SK-N-SH (cell line): ENCODE results near the gene ERAL1. TPM values are rescaled to one million over a fixed set of nuclear protein-coding genes. Genes with fewer than 3 reads are reported as not detected.

Experiments
- CTCF ChIA-PET: fragments of 300-600, 350-600 bp; formaldehyde crosslinking; extraction: SDS; loops from one replicate; lab custom pipeline; 2021; lab: Yijun Ruan, JAX
- POLR2A ChIA-PET: fragments of 350-600 bp; sonication (Branson Sonifier 250); formaldehyde crosslinking; extraction: SDS; loops from one replicate; lab custom pipeline; 2020; ENCODE audit warnings: antibody characterized with exemption, inconsistent platforms; lab: Yijun Ruan, JAX
- DNase-seq: peaks from one replicate; pipeline ENCODE4 v3.0.0; 2012
- H2AFZ ChIP-seq: fragments of 200-600 bp; sonication (generic); 2 replicates; pipeline ENCODE4 v1.8.1; 2016; ENCODE audit warnings: antibody characterized with exemption, mild to moderate bottlenecking, low read depth
- H3F3A ChIP-seq: fragments of 200-600 bp; sonication (generic); replicated peaks from 2 replicates; pipeline ENCODE3; 2016; ENCODE audit warnings: antibody characterized with exemption, mild to moderate bottlenecking; ENCODE audit not compliant: insufficient read depth
- H3K27ac ChIP-seq, 2 experiments: fragments of 200-500 bp in 1 of 2; fragments of 200-600 bp in 1 of 2; sonication (Bioruptor generic) in 1 of 2; sonication (generic), shearing (Covaris generic) in 1 of 2; 2 replicates each; pipeline versions ENCODE4 v1.5.1 to v1.6.1; 2014 to 2016; ENCODE audit warnings: low read depth in 2 of 2, inconsistent platforms in 1 of 2, low read length in 1 of 2, mild to moderate bottlenecking in 1 of 2, mixed read lengths in 1 of 2
- H3K27me3 ChIP-seq: fragments of 200-600 bp; sonication (generic), shearing (Covaris generic); 2 replicates; pipeline ENCODE4 v1.6.1; 2016; ENCODE audit warnings: mixed run types; ENCODE audit not compliant: insufficient read depth
- H3K36me3 ChIP-seq, 2 experiments: fragments of 200-500 bp in 1 of 2; fragments of 200-600 bp in 1 of 2; sonication (Bioruptor generic) in 1 of 2; sonication (generic) in 1 of 2; replicated peaks in 1 of 2; 2 replicates each; pipeline versions ENCODE3 to v1.5.1; 2014 to 2016; ENCODE audit warnings: low read length in 1 of 2, mild to moderate bottlenecking in 1 of 2; ENCODE audit not compliant: insufficient read depth in 2 of 2, control insufficient read depth in 1 of 2
- H3K4me1 ChIP-seq, 2 experiments: fragments of 200-500 bp in 1 of 2; fragments of 200-600 bp in 1 of 2; sonication (Bioruptor generic) in 1 of 2; sonication (generic), shearing (Covaris generic) in 1 of 2; 2 replicates each; pipeline versions ENCODE4 v1.5.1 to v1.6.1; 2014 to 2016; ENCODE audit warnings: low read depth in 1 of 2, low read length in 1 of 2, mixed run types in 1 of 2; ENCODE audit not compliant: insufficient read depth in 2 of 2, control insufficient read depth in 1 of 2
- H3K4me2 ChIP-seq: fragments of 200-600 bp; sonication (generic), shearing (Covaris generic); 2 replicates; pipeline ENCODE4 v1.6.1; 2017; ENCODE audit warnings: mixed run types
- H3K4me3 ChIP-seq, 2 experiments: fragments of 200-500 bp in 1 of 2; fragments of 200-600 bp in 1 of 2; sonication (Bioruptor generic) in 1 of 2; sonication (generic), shearing (Covaris generic) in 1 of 2; 2 replicates each; pipeline versions ENCODE4 v1.5.1 to v1.8.1; 2014 to 2016; ENCODE audit warnings: low read depth in 2 of 2, inconsistent platforms in 1 of 2, low read length in 1 of 2, mild to moderate bottlenecking in 1 of 2, mixed read lengths in 1 of 2, moderate library complexity in 1 of 2
- H3K79me2 ChIP-seq: fragments of 200-600 bp; sonication (generic); 2 replicates; pipeline ENCODE4 v1.8.1; 2017; ENCODE audit warnings: mild to moderate bottlenecking; ENCODE audit not compliant: insufficient read depth
- H3K9ac ChIP-seq: fragments of 200-600 bp; sonication (generic); 2 replicates; pipeline ENCODE4 v1.6.1; 2017; ENCODE audit warnings: mixed run types
- H3K9me2 ChIP-seq: fragments of 200-600 bp; sonication (generic); 2 replicates; pipeline ENCODE4 v1.6.1; 2017; ENCODE audit warnings: mixed run types
- H3K9me3 ChIP-seq: fragments of 200-600 bp; sonication (generic); 2 replicates; pipeline ENCODE4 v1.6.1; 2017; ENCODE audit warnings: mixed run types, mild to moderate bottlenecking, moderate library complexity
- H4K20me1 ChIP-seq: fragments of 200-600 bp; sonication (generic); 2 replicates; pipeline ENCODE4 v1.6.1; 2017; ENCODE audit warnings: mild to moderate bottlenecking, mixed run types; ENCODE audit not compliant: insufficient read depth
- CHD2 ChIP-seq: fragments of 150-350 bp; IDR thresholded peaks from 2 replicates; pipeline ENCODE4 v1.6.1; 2018; ENCODE audit warnings: low read length; ENCODE audit not compliant: partially characterized antibody
- FOSL2 ChIP-seq: IDR thresholded peaks from 2 replicates; pipeline ENCODE4 v1.4.0; 2012; ENCODE audit warnings: low read depth, mild to moderate bottlenecking, moderate library complexity, borderline replicate concordance
- FOXJ3 ChIP-seq: sonication (generic); formaldehyde crosslinking; IDR thresholded peaks from 2 replicates; pipeline ENCODE4 v1.5.1; 2020; ENCODE audit warnings: mild to moderate bottlenecking, missing genetic modification reagents
- GABPA ChIP-seq: IDR thresholded peaks from 2 replicates; pipeline ENCODE4 v1.4.0; 2012; ENCODE audit warnings: low read depth, mild to moderate bottlenecking
- GATA2 ChIP-seq: sonication (generic); formaldehyde crosslinking; IDR thresholded peaks from 2 replicates; pipeline ENCODE4 v1.5.0; 2020; ENCODE audit warnings: mild to moderate bottlenecking, missing genetic modification reagents
- JUND ChIP-seq: IDR thresholded peaks from 2 replicates; pipeline ENCODE4 v1.4.0; 2012
- MXI1 ChIP-seq: IDR thresholded peaks from 2 replicates; pipeline ENCODE4 v1.6.1; 2012; ENCODE audit warnings: mild to moderate bottlenecking, low read depth, low read length, improper control_type of control experiment
- NFIC ChIP-seq: IDR thresholded peaks from 2 replicates; pipeline ENCODE4 v1.4.0; 2012; ENCODE audit warnings: borderline replicate concordance
- POLR2AphosphoS5 ChIP-seq: IDR thresholded peaks from 2 replicates; pipeline ENCODE4 v1.6.1; 2012; ENCODE audit warnings: low read depth, low read length
- RFX5 ChIP-seq: IDR thresholded peaks from 2 replicates; pipeline ENCODE4 v1.6.1; 2012; ENCODE audit warnings: mild to moderate bottlenecking, improper control_type of control experiment, low read length
- RXRA ChIP-seq: IDR thresholded peaks from 2 replicates; pipeline ENCODE4 v1.4.0; 2012; ENCODE audit warnings: low read depth, mild to moderate bottlenecking, borderline replicate concordance
- SIN3A ChIP-seq: IDR thresholded peaks from 2 replicates; pipeline ENCODE4 v1.6.1; 2012; ENCODE audit warnings: low read depth, mild to moderate bottlenecking, low read length, moderate library complexity, borderline replicate concordance
- SMC3 ChIP-seq: IDR thresholded peaks from 2 replicates; pipeline ENCODE4 v1.6.1; 2012; ENCODE audit warnings: low read depth, low read length, improper control_type of control experiment
- TAF1 ChIP-seq: IDR thresholded peaks from 2 replicates; pipeline ENCODE4 v1.6.1; 2012; ENCODE audit warnings: low read depth, mild to moderate bottlenecking, low read length, moderate library complexity, borderline replicate concordance
- TCF12 ChIP-seq: IDR thresholded peaks from 2 replicates; pipeline ENCODE4 v1.4.0; 2012
- YY1 ChIP-seq: IDR thresholded peaks from 2 replicates; pipeline ENCODE4 v1.4.0; 2012; ENCODE audit warnings: low read depth, mild to moderate bottlenecking
- WGBS: methylation state at CpG from one replicate; pipeline ENCODE4 v1.1.6; 2017; ENCODE audit warnings: low lambda C conversion rate; 5-methylcytosine and 5-hydroxymethylcytosine counted together
- polyA plus RNA-seq, 3 experiments: library from polyadenylated mRNA; depleted of rRNA; stranded (reverse); fragments of >200 nt; gene quantifications; 2 replicates each; pipeline ENCODE4 v1.2.3, GENCODE V29; 2012
- TF ChIP-seq, protein P1 (sequence below): fragments of 200-600 bp; sonication (generic); IDR thresholded peaks from 2 replicates; pipeline ENCODE4 v1.6.1; 2017; ENCODE audit warnings: antibody characterized with exemption, mild to moderate bottlenecking, moderate library complexity
- TF ChIP-seq, protein P2 (sequence below): fragments of 150-350 bp; IDR thresholded peaks from 2 replicates; pipeline ENCODE4 v1.6.1; 2016; ENCODE audit warnings: mild to moderate bottlenecking, low read depth, low read length

Gene ERAL1
- polyA plus RNA-seq, 1 of the 3 experiments (the other 2 are of a cell fraction): 57.3 TPM

DNA sequence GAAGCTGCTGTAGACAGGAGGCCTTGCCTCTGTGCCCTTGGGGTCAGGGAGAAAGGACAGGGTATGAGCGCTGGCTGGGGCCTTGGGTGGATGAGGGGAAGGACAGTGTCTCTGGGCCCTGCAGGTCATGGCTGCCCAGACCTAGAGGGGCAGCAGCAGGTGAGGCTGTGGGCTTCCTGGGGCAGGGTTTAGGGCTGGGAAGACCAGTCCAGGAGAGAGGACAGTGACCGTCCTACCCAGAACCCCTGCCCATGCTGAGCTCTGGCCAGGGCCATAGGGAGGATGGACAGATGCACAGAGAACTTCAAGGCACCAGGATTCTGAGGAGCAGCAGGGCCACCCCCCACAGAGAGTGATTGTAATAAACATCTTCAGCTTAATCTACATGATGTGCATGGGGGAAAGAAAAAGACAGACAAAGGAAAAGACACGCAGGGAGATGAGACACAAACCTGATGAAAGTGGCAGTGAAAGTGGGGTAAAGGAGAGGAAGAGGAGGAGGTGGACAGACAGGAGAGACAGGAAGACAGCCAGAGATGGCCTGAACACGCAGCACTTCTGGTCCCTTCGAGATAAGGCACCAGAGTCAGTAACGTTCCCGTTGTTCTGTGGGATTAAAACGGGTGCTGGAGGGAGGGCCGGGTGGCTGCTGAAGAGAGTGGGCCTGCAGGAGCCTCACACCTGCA is 25.2 kb downstream of the ERAL1 start:
- H3K4me3 ChIP-seq: no peak overlapping the region
- H3K9ac ChIP-seq: no peak overlapping the region
- no peak overlapping the region for H2AFZ ChIP-seq
- no peak for DNase-seq
- ChIA-PET CTCF (interaction anchor here (0.6 to 1.7 kb wide), 4 partner anchors 16 to 173 kb away, joined by 3 to 18 read pairs (median 4); no protein-coding TSS in a partner anchor), POLR2A (no interaction called here)
- TF ChIP-seq YY1 (no peak), NFIC (no peak), RFX5 (no peak), TCF12 (no peak), POLR2AphosphoS5 (no peak), CHD2 (no peak)
- H3K4me1 ChIP-seq: no peaks in the 10 kb centered on the region
- peaks cover 17 to 61% of the 10 kb centered on the region in 2 experiments for H3K36me3 ChIP-seq
- no peaks in the 10 kb centered on the region for H3K9me3 ChIP-seq
- no peaks in the 10 kb centered on the region for H3K9me2 ChIP-seq
- 75% methylated on average over 9 of the region's 9 CpGs for WGBS
- H3K79me2 ChIP-seq: no peaks in the 10 kb centered on the region
- no peaks in the 10 kb centered on the region for H3F3A ChIP-seq
- H4K20me1 ChIP-seq: no peaks in the 10 kb centered on the region
- no peak overlapping the region for H3K27ac ChIP-seq
- H3K27me3 ChIP-seq: no peaks in the 10 kb centered on the region
- H3K4me2 ChIP-seq: no peak overlapping the region

DNA sequence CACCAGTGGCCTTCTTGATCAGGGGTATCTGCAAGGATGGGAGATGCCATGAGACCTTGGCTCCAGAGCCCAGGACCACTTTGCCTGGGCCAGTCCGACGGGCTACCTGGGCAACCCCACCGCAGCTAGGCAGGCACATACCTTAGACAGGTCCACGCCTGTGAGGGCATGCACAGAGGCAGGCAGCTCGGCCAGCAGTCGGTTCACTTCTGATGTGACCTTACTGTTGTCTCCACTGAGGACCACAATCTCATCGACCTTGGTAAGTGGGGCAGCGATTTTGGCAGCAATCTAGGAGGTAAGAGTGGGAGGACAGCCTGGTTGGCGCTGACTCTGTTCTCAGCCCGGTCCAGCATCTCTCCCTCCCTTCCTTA is 25.7 kb downstream of the ERAL1 start:
- no peaks in the 10 kb centered on the region for H3F3A ChIP-seq
- H3K4me3 ChIP-seq: no peak overlapping the region
- H3K4me1 ChIP-seq: no peaks in the 10 kb centered on the region
- POLR2A ChIA-PET: no interaction called here
- CTCF ChIA-PET: interaction anchor here (1.7 kb wide), 1 partner anchor 15 kb away, joined by 4 read pairs; no protein-coding TSS in a partner anchor
- H3K9me2 ChIP-seq: no peaks in the 10 kb centered on the region
- H3K27me3 ChIP-seq: no peaks in the 10 kb centered on the region
- DNase-seq: no peak
- H3K79me2 ChIP-seq: no peaks in the 10 kb centered on the region
- TF ChIP-seq SMC3: no peak
- no peak for TF ChIP-seq SIN3A
- no peak for TF ChIP-seq GABPA
- TF ChIP-seq RXRA: no peak
- TF ChIP-seq YY1: no peak
- TF ChIP-seq, protein P1, sequence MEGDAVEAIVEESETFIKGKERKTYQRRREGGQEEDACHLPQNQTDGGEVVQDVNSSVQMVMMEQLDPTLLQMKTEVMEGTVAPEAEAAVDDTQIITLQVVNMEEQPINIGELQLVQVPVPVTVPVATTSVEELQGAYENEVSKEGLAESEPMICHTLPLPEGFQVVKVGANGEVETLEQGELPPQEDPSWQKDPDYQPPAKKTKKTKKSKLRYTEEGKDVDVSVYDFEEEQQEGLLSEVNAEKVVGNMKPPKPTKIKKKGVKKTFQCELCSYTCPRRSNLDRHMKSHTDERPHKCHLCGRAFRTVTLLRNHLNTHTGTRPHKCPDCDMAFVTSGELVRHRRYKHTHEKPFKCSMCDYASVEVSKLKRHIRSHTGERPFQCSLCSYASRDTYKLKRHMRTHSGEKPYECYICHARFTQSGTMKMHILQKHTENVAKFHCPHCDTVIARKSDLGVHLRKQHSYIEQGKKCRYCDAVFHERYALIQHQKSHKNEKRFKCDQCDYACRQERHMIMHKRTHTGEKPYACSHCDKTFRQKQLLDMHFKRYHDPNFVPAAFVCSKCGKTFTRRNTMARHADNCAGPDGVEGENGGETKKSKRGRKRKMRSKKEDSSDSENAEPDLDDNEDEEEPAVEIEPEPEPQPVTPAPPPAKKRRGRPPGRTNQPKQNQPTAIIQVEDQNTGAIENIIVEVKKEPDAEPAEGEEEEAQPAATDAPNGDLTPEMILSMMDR: no peak
- no peak for TF ChIP-seq RFX5
- no peak for TF ChIP-seq TAF1
- no peak for TF ChIP-seq FOXJ3
- no peak for TF ChIP-seq GATA2 (CRISPR knock-in tag)
- TF ChIP-seq MXI1: no peak
- TF ChIP-seq, protein P2, sequence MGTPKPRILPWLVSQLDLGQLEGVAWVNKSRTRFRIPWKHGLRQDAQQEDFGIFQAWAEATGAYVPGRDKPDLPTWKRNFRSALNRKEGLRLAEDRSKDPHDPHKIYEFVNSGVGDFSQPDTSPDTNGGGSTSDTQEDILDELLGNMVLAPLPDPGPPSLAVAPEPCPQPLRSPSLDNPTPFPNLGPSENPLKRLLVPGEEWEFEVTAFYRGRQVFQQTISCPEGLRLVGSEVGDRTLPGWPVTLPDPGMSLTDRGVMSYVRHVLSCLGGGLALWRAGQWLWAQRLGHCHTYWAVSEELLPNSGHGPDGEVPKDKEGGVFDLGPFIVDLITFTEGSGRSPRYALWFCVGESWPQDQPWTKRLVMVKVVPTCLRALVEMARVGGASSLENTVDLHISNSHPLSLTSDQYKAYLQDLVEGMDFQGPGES: no peak
- TF ChIP-seq JUND: no peak
- TF ChIP-seq CHD2: no peak
- no peak for TF ChIP-seq FOSL2
- WGBS: 100% methylated on average over 2 of the region's 10 CpGs
- H3K9ac ChIP-seq: no peak overlapping the region
- H3K9me3 ChIP-seq: no peaks in the 10 kb centered on the region
- H3K27ac ChIP-seq: no peak overlapping the region
- H4K20me1 ChIP-seq: no peaks in the 10 kb centered on the region
- peaks cover 17 to 66% of the 10 kb centered on the region in 2 experiments for H3K36me3 ChIP-seq
- no peak overlapping the region for H2AFZ ChIP-seq
- no peak overlapping the region for H3K4me2 ChIP-seq
